PFSK-1 (cell line): ENCODE results near the gene FCN2.

ENCODE experiments used
- FOXP2 ChIP-seq: optimal IDR thresholded peaks from 2 replicates; pipeline ENCODE3; 2011; ENCODE audit warnings: borderline replicate concordance, control low read depth, inconsistent platforms; ENCODE audit not compliant: insufficient read depth; ENCODE audit errors: extremely low read length, extremely low read depth
- POLR2AphosphoS5 ChIP-seq: IDR thresholded peaks from 2 replicates; pipeline ENCODE4 v1.6.1; 2012; ENCODE audit warnings: low read depth, mild to moderate bottlenecking, control low read depth, low read length, moderate library complexity
- SIN3A ChIP-seq: IDR thresholded peaks from 2 replicates; pipeline ENCODE4 v1.6.1; 2012; ENCODE audit warnings: mild to moderate bottlenecking, low read length, moderate library complexity, borderline replicate concordance; ENCODE audit not compliant: insufficient read depth
- TAF1 ChIP-seq: IDR thresholded peaks from 2 replicates; pipeline ENCODE4 v1.6.1; 2012; ENCODE audit warnings: low read length, control low read depth, borderline replicate concordance; ENCODE audit not compliant: insufficient read depth
- TF ChIP-seq, protein P1 (sequence below), 2 experiments: IDR thresholded peaks; 2 replicates each; pipeline versions ENCODE4 v1.6.1 to v1.8.0; 2011 to 2012; ENCODE audit warnings: low read depth in 2 of 2, low read length in 2 of 2, control low read depth in 1 of 2, inconsistent platforms in 1 of 2, mild to moderate bottlenecking in 1 of 2, moderate library complexity in 1 of 2; ENCODE audit not compliant: insufficient read depth in 1 of 2

The FCN2 gene

DNA sequence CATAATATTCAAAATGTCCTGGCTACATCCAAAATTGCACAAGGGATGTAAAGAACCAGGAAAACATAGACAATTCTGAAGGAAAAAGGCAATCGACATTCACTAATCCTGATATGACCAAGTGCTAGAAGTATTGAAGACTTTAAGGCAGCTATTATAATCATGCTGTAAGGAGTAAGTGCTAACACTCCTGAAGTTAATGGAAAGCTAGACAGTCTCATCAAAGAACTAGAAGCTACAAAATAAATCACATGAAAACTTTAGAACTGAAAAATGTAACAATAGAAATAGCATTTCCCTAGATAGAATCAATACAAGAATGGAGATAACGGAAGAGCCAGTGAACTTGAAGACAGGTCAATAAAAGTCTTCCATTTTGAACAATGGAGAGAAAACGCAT, 18.6 kb downstream of the FCN2 start:
- TF ChIP-seq, protein P1, sequence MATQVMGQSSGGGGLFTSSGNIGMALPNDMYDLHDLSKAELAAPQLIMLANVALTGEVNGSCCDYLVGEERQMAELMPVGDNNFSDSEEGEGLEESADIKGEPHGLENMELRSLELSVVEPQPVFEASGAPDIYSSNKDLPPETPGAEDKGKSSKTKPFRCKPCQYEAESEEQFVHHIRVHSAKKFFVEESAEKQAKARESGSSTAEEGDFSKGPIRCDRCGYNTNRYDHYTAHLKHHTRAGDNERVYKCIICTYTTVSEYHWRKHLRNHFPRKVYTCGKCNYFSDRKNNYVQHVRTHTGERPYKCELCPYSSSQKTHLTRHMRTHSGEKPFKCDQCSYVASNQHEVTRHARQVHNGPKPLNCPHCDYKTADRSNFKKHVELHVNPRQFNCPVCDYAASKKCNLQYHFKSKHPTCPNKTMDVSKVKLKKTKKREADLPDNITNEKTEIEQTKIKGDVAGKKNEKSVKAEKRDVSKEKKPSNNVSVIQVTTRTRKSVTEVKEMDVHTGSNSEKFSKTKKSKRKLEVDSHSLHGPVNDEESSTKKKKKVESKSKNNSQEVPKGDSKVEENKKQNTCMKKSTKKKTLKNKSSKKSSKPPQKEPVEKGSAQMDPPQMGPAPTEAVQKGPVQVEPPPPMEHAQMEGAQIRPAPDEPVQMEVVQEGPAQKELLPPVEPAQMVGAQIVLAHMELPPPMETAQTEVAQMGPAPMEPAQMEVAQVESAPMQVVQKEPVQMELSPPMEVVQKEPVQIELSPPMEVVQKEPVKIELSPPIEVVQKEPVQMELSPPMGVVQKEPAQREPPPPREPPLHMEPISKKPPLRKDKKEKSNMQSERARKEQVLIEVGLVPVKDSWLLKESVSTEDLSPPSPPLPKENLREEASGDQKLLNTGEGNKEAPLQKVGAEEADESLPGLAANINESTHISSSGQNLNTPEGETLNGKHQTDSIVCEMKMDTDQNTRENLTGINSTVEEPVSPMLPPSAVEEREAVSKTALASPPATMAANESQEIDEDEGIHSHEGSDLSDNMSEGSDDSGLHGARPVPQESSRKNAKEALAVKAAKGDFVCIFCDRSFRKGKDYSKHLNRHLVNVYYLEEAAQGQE (IDR thresholded peaks at IDR 0.05; ENCODE audit: insufficient read depth in 1 of 2, low read depth in 2 of 2, low read length in 2 of 2), result no peak
- no peak for TF ChIP-seq TAF1
- TF ChIP-seq POLR2AphosphoS5, result no peak
- TF ChIP-seq FOXP2, result no peak
- TF ChIP-seq SIN3A, result no peak

DNA sequence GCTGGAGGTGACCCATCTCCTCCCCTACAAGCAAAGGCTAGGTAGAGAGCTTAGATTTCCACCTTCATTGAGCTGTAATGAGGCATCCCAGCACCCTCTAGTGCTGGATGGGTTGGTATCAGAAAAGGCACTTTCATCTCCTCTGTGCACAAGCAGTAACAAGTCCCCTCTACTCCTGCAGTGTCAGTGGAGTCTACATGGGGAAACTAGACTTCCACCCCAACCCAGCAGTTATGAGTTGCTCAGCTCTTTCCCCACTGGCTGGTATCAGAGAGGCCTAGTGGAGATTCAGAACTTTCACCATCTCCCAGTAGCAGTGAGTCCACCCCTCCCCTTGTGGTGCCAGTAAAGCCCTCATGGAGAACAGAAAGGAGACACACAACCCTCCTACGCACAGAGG, 19.2 kb downstream of the FCN2 start:
- TF ChIP-seq FOXP2 (no peak), TAF1 (no peak), SIN3A (no peak)

DNA sequence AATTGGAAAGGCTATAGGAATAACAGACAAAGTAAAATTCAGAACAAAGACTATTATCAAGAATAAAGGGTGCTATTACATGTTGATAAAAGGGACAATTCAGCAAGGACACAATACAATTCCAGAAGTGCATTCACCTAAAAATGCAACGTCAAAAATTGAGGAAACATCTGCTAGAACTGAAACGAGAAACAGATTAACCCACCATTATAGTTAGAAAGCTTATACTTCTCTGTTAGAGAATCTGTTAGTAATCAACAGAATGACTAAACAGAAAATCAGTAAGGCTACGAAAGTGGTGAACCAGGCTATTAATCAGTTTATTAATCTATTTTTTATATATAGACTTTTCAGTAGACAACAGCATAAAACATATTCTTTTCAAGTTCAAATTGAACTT, 22.3 kb downstream of the FCN2 start:
- TF ChIP-seq, protein P1 (IDR thresholded peaks at IDR 0.05; ENCODE audit: insufficient read depth in 1 of 2, low read depth in 2 of 2, low read length in 2 of 2), result no peak
- no peak for TF ChIP-seq FOXP2
- no peak for TF ChIP-seq SIN3A
- no peak for TF ChIP-seq TAF1
- no peak for TF ChIP-seq POLR2AphosphoS5

DNA sequence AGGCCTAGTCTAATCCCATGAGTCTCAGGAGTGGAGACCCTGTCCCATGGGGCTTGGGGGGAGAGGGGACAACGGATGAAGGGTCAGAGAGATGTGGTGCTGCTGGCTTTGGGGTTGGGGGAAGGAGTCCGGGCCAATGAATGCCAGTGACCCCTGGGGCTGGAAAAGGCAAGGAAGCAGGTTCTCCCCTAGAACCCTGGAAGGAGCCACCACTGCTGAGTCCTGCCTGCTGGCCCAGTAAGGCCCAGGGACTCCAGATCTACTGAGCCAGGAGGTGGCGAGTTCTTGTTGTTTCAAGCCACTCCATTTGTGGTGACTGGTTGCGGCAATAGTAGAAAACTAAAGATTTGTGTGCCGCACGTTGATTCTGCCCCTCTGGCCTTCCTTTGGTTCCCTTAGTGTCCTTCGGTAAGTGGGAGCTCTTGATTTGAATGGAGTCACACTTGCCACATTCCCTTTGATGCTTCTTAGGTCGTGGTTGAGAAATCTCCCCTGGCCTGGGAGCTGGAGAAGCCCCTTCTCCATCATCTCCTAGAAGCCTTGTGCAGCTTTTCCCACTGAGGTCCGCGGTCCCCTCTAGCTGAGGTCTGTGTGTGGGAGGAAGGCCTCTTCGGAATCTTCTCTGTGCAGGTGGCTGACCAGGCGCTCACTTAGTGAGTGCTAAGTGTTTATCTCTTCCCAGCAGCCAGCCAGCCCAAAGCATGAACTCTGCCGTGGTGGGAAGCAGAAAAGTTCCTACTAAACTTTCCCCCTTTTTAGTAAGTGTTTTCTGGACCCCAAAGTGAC, 28.1 kb downstream of the FCN2 start:
- no peak for TF ChIP-seq FOXP2
- TF ChIP-seq, protein P1 (IDR thresholded peaks at IDR 0.05; ENCODE audit: insufficient read depth in 1 of 2, low read depth in 2 of 2, low read length in 2 of 2), result no peak
- TF ChIP-seq SIN3A, result no peak
- TF ChIP-seq TAF1, result no peak
- no peak for TF ChIP-seq POLR2AphosphoS5

DNA sequence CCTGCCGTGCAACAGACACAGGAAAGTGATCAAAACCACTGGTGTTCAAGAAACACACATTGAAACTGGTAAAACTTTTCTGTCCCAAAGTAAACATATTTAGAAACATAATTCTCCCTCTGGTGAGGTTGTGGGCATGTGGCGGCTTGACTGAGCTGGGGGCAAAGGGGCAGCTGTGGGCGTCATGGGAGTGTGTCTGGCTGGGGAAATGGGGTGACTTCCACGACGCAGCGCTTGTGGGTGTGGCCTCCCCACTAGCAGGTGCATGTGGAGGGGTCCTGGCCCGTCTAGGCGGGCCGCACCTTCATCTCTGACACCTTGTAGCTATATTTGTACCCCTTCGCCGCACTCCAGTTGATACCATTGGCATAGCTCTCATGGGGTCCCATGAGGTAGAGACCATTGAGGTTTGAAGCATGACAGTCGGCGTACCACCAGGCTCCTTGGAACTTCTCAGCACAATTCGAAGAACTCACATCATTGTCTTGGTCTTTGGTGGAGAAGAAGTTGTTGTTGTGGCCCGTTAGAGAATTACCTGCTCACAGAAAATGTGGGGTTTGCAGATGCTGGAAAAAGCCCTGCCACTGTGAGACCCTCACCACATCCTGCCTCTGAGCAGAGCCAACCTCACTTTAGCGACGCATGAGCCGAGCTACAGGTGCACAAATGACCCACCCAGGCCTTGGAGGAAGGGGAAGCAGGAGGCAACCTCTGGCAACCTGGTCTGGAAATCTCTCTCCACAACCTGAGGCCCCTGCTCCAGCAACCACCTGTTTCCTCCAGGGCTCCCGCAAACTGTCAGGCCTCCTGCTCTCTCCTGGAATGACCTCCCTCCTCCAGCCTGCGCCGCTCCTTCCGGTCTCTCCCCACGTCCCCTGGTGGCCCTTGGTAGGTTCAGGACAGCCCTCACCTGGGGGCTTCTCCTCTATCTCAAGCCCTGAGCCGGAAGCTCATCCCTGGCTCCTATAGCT, 29.2 kb downstream of the FCN2 start:
- no peak for TF ChIP-seq POLR2AphosphoS5
- TF ChIP-seq TAF1, result no peak
- no peak for TF ChIP-seq FOXP2
